HG02610 (cell line): ENCODE measurements around the gene MTHFD1L.
"Not testable (repeated sequence)": the region's sequence is repeated elsewhere in the genome, so short reads cannot be mapped to it uniquely, and the experiment has no call there.

Experiments used
- ATAC-seq: cut with Tn5 transposase; IDR thresholded peaks from one replicate; pipeline ENCODE4 v1.9.1; 2021; ENCODE audit warnings: mild to moderate bottlenecking, moderate library complexity; ENCODE audit not compliant: unreplicated experiment

The MTHFD1L gene

GRCh38 chr6:151109869-151110575, 244.5 kb downstream of the MTHFD1L start:
- no peak for ATAC-seq

GRCh38 chr6:151110576-151110905, 245.0 kb downstream of the MTHFD1L start:
- ATAC-seq: no peak

GRCh38 chr6:151111670-151112069, 246.2 kb downstream of the MTHFD1L start:
- no peak for ATAC-seq

- ATAC-seq: no peak
These were observed 246.6 kb downstream of the MTHFD1L start for GRCh38 chr6:151112130-151112529.

GRCh38 chr6:151112884-151113283, 247.4 kb downstream of the MTHFD1L start:
- not testable (repeated sequence) for ATAC-seq

GRCh38 chr6:151113641-151114040, 248.1 kb downstream of the MTHFD1L start:
- ATAC-seq: no peak

- peak; percentile 71 for ATAC-seq
These were observed 253.1 kb downstream of the MTHFD1L start for GRCh38 chr6:151118461-151119123.

GRCh38 chr6:151119823-151120524, 254.5 kb downstream of the MTHFD1L start:
- ATAC-seq: no peak

- no peak for ATAC-seq
These were observed 256.4 kb downstream of the MTHFD1L start for GRCh38 chr6:151121900-151122299.

- ATAC-seq: not testable (repeated sequence)
These were observed 258.1 kb downstream of the MTHFD1L start for GRCh38 chr6:151123641-151124040.

- not testable (repeated sequence) for ATAC-seq
These were observed 259.7 kb downstream of the MTHFD1L start for GRCh38 chr6:151125242-151125641.

- not testable (repeated sequence) for ATAC-seq
These were observed 260.3 kb downstream of the MTHFD1L start for GRCh38 chr6:151125651-151126416.

GRCh38 chr6:151126417-151126724, 260.9 kb downstream of the MTHFD1L start:
- ATAC-seq: not testable (repeated sequence)

- ATAC-seq: not testable (repeated sequence)
These were observed 261.8 kb downstream of the MTHFD1L start for GRCh38 chr6:151127133-151127798.

- no peak for ATAC-seq
These were observed 263.4 kb downstream of the MTHFD1L start for GRCh38 chr6:151128763-151129370.

GRCh38 chr6:151130329-151130728, 264.8 kb downstream of the MTHFD1L start:
- ATAC-seq: peak; percentile 59

- ATAC-seq: no peak
These were observed 266.0 kb downstream of the MTHFD1L start for GRCh38 chr6:151131324-151132007.

GRCh38 chr6:151136141-151136755, 270.7 kb downstream of the MTHFD1L start:
- no peak for ATAC-seq

- ATAC-seq: no peak
These were observed 272.0 kb downstream of the MTHFD1L start for GRCh38 chr6:151137542-151137941.
